ENCODE results near the gene GRIP1. TPM values are rescaled to one million over a fixed set of nuclear protein-coding genes. Genes with fewer than 3 reads are reported as not detected.

The GRIP1 gene
- total RNA-seq, 1 donor from 2014 or later, result 0.47 TPM

DNA sequence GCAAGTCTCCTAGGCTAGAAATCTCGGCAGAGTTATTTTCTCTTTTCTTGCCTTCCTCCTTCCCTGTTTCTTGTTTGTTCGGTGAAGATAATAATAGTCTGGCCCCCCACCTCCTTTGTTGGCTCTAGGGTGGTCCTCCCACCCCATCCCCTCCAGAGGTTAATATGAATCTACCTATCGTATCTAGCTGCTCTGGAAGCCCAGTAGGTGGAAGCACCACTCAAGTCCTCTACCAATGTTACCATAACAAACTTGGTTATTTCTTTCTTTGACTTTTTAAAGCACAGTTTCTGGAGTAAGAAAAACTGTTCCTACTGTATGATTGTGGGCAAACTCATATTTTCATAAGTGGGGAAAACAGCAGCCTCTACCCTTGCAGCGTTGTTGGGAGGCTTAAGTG lies 19.7 kb upstream of the GRIP1 start:
- intact Hi-C loops (cut with micrococcal nuclease), result no loop called here
- H3K27me3 ChIP-seq (ENCODE audit: low read depth), result peaks cover 34% of the 10 kb centered on the region
- TF ChIP-seq, protein P1, sequence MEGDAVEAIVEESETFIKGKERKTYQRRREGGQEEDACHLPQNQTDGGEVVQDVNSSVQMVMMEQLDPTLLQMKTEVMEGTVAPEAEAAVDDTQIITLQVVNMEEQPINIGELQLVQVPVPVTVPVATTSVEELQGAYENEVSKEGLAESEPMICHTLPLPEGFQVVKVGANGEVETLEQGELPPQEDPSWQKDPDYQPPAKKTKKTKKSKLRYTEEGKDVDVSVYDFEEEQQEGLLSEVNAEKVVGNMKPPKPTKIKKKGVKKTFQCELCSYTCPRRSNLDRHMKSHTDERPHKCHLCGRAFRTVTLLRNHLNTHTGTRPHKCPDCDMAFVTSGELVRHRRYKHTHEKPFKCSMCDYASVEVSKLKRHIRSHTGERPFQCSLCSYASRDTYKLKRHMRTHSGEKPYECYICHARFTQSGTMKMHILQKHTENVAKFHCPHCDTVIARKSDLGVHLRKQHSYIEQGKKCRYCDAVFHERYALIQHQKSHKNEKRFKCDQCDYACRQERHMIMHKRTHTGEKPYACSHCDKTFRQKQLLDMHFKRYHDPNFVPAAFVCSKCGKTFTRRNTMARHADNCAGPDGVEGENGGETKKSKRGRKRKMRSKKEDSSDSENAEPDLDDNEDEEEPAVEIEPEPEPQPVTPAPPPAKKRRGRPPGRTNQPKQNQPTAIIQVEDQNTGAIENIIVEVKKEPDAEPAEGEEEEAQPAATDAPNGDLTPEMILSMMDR (IDR thresholded peaks at IDR 0.05; ENCODE audit: borderline replicate concordance), result no peak

DNA sequence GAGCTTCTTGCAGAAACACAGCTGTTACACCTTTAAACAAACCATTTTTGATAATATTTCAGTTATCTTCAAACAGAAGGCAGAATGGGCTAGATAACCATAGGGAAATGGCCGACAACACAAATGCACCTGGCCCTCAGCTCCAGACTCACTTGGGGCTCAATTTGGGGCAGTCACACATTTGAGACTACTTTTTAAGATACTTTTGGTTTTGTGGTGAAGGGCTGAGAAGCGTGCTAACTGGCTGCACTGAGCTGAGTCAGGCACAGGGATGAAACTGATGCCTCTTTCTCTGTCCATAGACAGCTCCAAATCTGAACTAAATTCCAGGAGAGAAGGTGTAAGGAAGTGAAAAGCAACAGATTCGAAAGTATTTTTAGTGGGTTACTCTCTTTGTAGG lies 18.5 kb upstream of the GRIP1 start:
- DNase-seq, result no peak
- intact Hi-C loops (cut with micrococcal nuclease), result no loop called here
- no peaks in the 10 kb centered on the region for H3K36me3 ChIP-seq
- H3K4me1 ChIP-seq, result peaks cover 9% of the 10 kb centered on the region
- TF ChIP-seq, protein P1 (IDR thresholded peaks at IDR 0.05; ENCODE audit: borderline replicate concordance), result no peak
- no peak overlapping the region for H3K27ac ChIP-seq (replicated peaks)
- peaks cover 22% of the 10 kb centered on the region for H3K27me3 ChIP-seq (ENCODE audit: low read depth)
- no peak overlapping the region for H3K4me3 ChIP-seq
- H3K9me3 ChIP-seq (replicated peaks), result no peaks in the 10 kb centered on the region

More for the DNA sequence above, 19.7 kb upstream of the GRIP1 start:
- Histone ChIP-seq H3K4me1 (peaks cover 2% of the 10 kb centered on the region), H3K27ac (replicated peaks) (no peak overlapping the region), H3K36me3 (no peaks in the 10 kb centered on the region), H3K9me3 (replicated peaks) (no peaks in the 10 kb centered on the region), H3K4me3 (no peak overlapping the region)
- no peak for DNase-seq

GRCh38 chr12:66694666-66695613 lies 16.1 kb upstream of the GRIP1 start:
- Histone ChIP-seq H3K27me3 (ENCODE audit: low read depth) (no peaks in the 10 kb centered on the region), H3K9me3 (replicated peaks) (no peaks in the 10 kb centered on the region), H3K4me1 (peaks cover 9% of the 10 kb centered on the region), H3K4me3 (no peak overlapping the region), H3K36me3 (no peaks in the 10 kb centered on the region), H3K27ac (replicated peaks) (no peak overlapping the region)
- DNase-seq, result no peak
- TF ChIP-seq, protein P1 (IDR thresholded peaks at IDR 0.05; ENCODE audit: borderline replicate concordance), result no peak
- intact Hi-C loops (cut with micrococcal nuclease), result no loop called here

DNA sequence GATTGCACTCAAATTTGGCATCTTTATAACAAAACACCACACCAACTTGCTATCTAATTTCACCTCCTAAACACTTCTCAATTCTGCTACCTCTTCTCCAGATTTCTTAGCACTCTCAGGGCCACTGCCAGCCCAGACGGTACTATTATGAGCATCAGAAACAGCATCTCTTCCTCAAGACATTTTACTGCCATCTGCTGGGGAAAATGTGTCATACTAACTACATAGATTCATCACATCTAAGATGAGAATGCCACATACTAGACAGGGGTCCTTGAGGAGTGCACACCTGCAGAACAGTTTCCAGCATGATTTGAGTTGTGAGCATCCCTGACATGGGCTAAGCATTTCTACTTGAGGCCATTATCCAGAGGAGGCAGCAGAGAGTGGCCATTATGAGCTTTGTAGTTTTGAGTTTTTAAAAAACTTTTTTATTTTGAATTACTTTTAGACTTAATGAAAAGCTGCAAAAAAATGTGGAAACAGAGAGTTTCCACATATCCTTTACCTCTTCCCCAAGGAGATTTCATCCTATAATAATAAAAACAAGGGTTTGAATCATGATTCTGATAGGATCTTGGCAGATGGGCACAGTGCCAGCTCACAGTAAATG lies 15.1 kb upstream of the GRIP1 start:
- intact Hi-C loops (cut with micrococcal nuclease), result no loop called here
- H3K36me3 ChIP-seq, result no peaks in the 10 kb centered on the region
- TF ChIP-seq, protein P1 (IDR thresholded peaks at IDR 0.05; ENCODE audit: borderline replicate concordance), result peak; percentile 62
- no peak for DNase-seq
- H3K27me3 ChIP-seq (ENCODE audit: low read depth), result no peaks in the 10 kb centered on the region
- no peak overlapping the region for H3K27ac ChIP-seq (replicated peaks)
- H3K4me3 ChIP-seq, result no peak overlapping the region
- peaks cover 9% of the 10 kb centered on the region for H3K4me1 ChIP-seq
- H3K9me3 ChIP-seq (replicated peaks), result no peaks in the 10 kb centered on the region

DNA sequence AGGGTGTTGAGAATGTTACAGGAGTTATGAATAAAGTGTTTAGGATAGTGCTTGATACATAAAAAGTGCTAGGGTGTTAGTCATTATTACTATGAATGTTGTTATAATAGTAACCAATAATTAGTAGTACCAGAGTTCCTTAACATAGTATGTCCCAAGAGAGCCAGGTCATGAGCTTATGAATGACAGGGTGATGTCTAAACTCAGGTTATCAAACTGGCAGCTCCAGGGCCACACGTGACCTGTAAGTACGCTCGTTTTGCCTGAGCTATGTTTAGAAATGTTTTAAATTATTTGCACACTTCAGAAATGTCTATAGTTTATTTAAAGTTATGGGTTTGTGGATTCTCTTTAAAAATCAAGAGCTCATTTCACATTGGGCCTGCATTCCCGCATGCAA lies 14.1 kb upstream of the GRIP1 start:
- Histone ChIP-seq H3K9me3 (replicated peaks) (no peaks in the 10 kb centered on the region), H3K27ac (replicated peaks) (peak overlapping the region; percentile 33), H3K27me3 (ENCODE audit: low read depth) (no peaks in the 10 kb centered on the region), H3K4me1 (peaks cover 9% of the 10 kb centered on the region), H3K36me3 (no peaks in the 10 kb centered on the region), H3K4me3 (no peak overlapping the region)
- DNase-seq, result no peak
- intact Hi-C loops (cut with micrococcal nuclease), result no loop called here
- TF ChIP-seq, protein P1 (IDR thresholded peaks at IDR 0.05; ENCODE audit: borderline replicate concordance), result no peak
